ENCODE measurements around the gene DCDC2B. TPM values are rescaled to one million over a fixed set of nuclear protein-coding genes. Genes with fewer than 3 reads are reported as not detected.

The DCDC2B gene
- total and polyA plus RNA-seq, 2 of the 13 experiments (the other 11 are each of a cell fraction or from before 2014, with no cell fraction given): not detected

- ChIA-PET CTCF (ENCODE audit: low intra/inter-chr PET ratio, low total read pairs) (no interaction called here), POLR2A (interaction anchor here (0.6 to 4.8 kb wide), 7 partner anchors 13 to 123 kb away, joined by 3 to 38 read pairs (median 3); partner anchors contain the start of genes HDAC1, TMEM39B and TXLNA)
- Histone ChIP-seq H3K4me1 (ENCODE audit: insufficient read depth, low read length) (peaks cover 12% of the 10 kb centered on the region), H3K9me3 (ENCODE audit: low read length) (no peaks in the 10 kb centered on the region), H3K27ac (ENCODE audit: extremely low read length, insufficient read depth, low read length) (no peak overlapping the region), H4K20me1 (ENCODE audit: insufficient read depth, low read length) (no peaks in the 10 kb centered on the region), H3K27me3 (ENCODE audit: control insufficient read depth in 1 of 2, insufficient read depth in 2 of 2, low read length in 2 of 2) (no peaks in the 10 kb centered on the region), H3K9ac (ENCODE audit: insufficient read depth, low read depth, low read length) (no peak overlapping the region), H3K36me3 (replicated peaks in 1 of 2; ENCODE audit: control insufficient read depth in 1 of 2, insufficient read depth in 2 of 2, low read length in 2 of 2) (peaks cover 42 to 61% of the 10 kb centered on the region in 2 experiments), H3K4me3 (replicated peaks in 1 of 3; ENCODE audit: insufficient read depth in 1 of 3, low read depth in 2 of 3, low read length in 3 of 3) (no peak overlapping the region), H3K4me2 (ENCODE audit: low read depth, low read length) (no peak overlapping the region), H2AFZ (ENCODE audit: low read length) (no peak overlapping the region), H3K79me2 (ENCODE audit: insufficient read depth, low read length) (no peaks in the 10 kb centered on the region)
- in situ Hi-C loops (cut with HindIII; ENCODE audit: extremely low pct_ligation_motif_present, low pct_unique_long_range_greater_than_20kb) (no loop called here), intact Hi-C loops (cut with micrococcal nuclease; ENCODE audit: unreplicated experiment) (no loop called here)
- FAIRE-seq: no peak
- BruUV-seq (replicated peaks): TSS peak; percentile 42
- ATAC-seq: no peak
- DNase-seq (ENCODE audit: low spot score): no peak
- TF ChIP-seq, protein P1, sequence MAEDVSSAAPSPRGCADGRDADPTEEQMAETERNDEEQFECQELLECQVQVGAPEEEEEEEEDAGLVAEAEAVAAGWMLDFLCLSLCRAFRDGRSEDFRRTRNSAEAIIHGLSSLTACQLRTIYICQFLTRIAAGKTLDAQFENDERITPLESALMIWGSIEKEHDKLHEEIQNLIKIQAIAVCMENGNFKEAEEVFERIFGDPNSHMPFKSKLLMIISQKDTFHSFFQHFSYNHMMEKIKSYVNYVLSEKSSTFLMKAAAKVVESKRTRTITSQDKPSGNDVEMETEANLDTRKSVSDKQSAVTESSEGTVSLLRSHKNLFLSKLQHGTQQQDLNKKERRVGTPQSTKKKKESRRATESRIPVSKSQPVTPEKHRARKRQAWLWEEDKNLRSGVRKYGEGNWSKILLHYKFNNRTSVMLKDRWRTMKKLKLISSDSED (CRISPR knock-in tag; IDR thresholded peaks at IDR 0.05): no peak
- TF ChIP-seq, protein P2, sequence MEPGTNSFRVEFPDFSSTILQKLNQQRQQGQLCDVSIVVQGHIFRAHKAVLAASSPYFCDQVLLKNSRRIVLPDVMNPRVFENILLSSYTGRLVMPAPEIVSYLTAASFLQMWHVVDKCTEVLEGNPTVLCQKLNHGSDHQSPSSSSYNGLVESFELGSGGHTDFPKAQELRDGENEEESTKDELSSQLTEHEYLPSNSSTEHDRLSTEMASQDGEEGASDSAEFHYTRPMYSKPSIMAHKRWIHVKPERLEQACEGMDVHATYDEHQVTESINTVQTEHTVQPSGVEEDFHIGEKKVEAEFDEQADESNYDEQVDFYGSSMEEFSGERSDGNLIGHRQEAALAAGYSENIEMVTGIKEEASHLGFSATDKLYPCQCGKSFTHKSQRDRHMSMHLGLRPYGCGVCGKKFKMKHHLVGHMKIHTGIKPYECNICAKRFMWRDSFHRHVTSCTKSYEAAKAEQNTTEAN (CRISPR knock-in tag; conservative IDR thresholded peaks at IDR 0.05): no peak
- no peak for TF ChIP-seq ZNF232 (CRISPR knock-in tag; IDR thresholded peaks at IDR 0.05; ENCODE audit: borderline replicate concordance)
- no peak for TF ChIP-seq ZNF766 (CRISPR knock-in tag; IDR thresholded peaks at IDR 0.05; ENCODE audit: borderline replicate concordance)
- TF ChIP-seq ZNF44 (CRISPR knock-in tag; IDR thresholded peaks at IDR 0.05): no peak
- TF ChIP-seq, protein P3, sequence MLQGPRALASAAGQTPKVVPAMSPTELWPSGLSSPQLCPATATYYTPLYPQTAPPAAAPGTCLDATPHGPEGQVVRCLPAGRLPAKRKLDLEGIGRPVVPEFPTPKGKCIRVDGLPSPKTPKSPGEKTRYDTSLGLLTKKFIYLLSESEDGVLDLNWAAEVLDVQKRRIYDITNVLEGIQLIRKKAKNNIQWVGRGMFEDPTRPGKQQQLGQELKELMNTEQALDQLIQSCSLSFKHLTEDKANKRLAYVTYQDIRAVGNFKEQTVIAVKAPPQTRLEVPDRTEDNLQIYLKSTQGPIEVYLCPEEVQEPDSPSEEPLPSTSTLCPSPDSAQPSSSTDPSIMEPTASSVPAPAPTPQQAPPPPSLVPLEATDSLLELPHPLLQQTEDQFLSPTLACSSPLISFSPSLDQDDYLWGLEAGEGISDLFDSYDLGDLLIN (CRISPR knock-in tag; IDR thresholded peaks at IDR 0.05; ENCODE audit: borderline replicate concordance): no peak
- no peak for TF ChIP-seq ZNF235 (CRISPR knock-in tag; IDR thresholded peaks at IDR 0.05; ENCODE audit: borderline replicate concordance)
- TF ChIP-seq SNAPC5 (CRISPR knock-in tag; IDR thresholded peaks at IDR 0.05; ENCODE audit: borderline replicate concordance): no peak
- no peak for TF ChIP-seq ZNF552 (CRISPR knock-in tag; IDR thresholded peaks at IDR 0.05; ENCODE audit: borderline replicate concordance)
- TF ChIP-seq MED1 (CRISPR knock-in tag; IDR thresholded peaks at IDR 0.05): no peak
- no peak for TF ChIP-seq TARDBP (CRISPR knock-in tag; IDR thresholded peaks at IDR 0.05)
- TF ChIP-seq TCF7 (IDR thresholded peaks at IDR 0.05; ENCODE audit: low read depth): no peak
- no peak for TF ChIP-seq NR2F1 (CRISPR knock-in tag; IDR thresholded peaks at IDR 0.05)
- no peak for TF ChIP-seq ARNT (IDR thresholded peaks at IDR 0.05)
- no peak for TF ChIP-seq HNRNPUL1 (IDR thresholded peaks at IDR 0.05; ENCODE audit: low read depth, low read length)
These were observed 12.7 kb upstream of the DCDC2B start for GRCh38 chr1:32195972-32196823.
